Caco-2 (cell line): ENCODE results near the gene LRRC56. TPM values are rescaled to one million over a fixed set of nuclear protein-coding genes. Genes with fewer than 3 reads are reported as not detected.

Experiments used
- BruUV-seq: library from RNA; stranded (reverse); fragments of 400-500 nt; replicated peaks from 2 replicates; lab custom pipeline; 2021; lab: Mats Ljungman, UMichigan
- CTCF ChIA-PET: fragments of 300-600 bp; sonication (Branson Sonifier 250); formaldehyde crosslinking; loops from one replicate; lab custom pipeline; 2022; ENCODE audit warnings: antibody characterized with exemption; lab: Charles Lee
- POLR2A ChIA-PET: fragments of 300-600 bp; sonication (Branson Sonifier 250); formaldehyde crosslinking; loops from one replicate; lab custom pipeline; 2022; ENCODE audit warnings: antibody characterized with exemption; lab: Charles Lee
- DNase-seq, 2 experiments: peaks; one replicate each; pipeline versions ENCODE4 v3.0.0 to v3.0.0-alpha.2; 2020 to 2022
- H3K27me3 ChIP-seq: replicated peaks from 2 replicates; pipeline ENCODE4 v1.6.0; 2011; ENCODE audit warnings: low read length; ENCODE audit not compliant: control insufficient read depth, insufficient read depth
- H3K36me3 ChIP-seq: 2 replicates; pipeline ENCODE4 v1.5.1; 2011; ENCODE audit warnings: low read length; ENCODE audit not compliant: control insufficient read depth, insufficient read depth
- H3K4me1 ChIP-seq: fragments of 250-450 bp; sonication (Bioruptor Pico); 2 replicates; pipeline ENCODE4 v1.5.1; 2020; ENCODE audit warnings: mild to moderate bottlenecking
- H3K4me3 ChIP-seq: 2 replicates; pipeline ENCODE4 v1.5.1; 2011; ENCODE audit warnings: low read depth, mild to moderate bottlenecking, control low read depth, low read length
- H3K9me3 ChIP-seq: fragments of 250-450 bp; sonication (Bioruptor Pico); 2 replicates; pipeline ENCODE4 v1.5.1; 2020; ENCODE audit warnings: mild to moderate bottlenecking, moderate library complexity
- H3K27ac Mint-ChIP-seq: one replicate; pipeline ENCODE4 v1.8.0; 2022; ENCODE audit warnings: mixed read lengths; ENCODE audit not compliant: unreplicated experiment
- H3K27me3 Mint-ChIP-seq: one replicate; pipeline ENCODE4 v1.8.0; 2022; ENCODE audit warnings: mixed read lengths; ENCODE audit not compliant: insufficient read depth, unreplicated experiment
- H3K36me3 Mint-ChIP-seq: one replicate; pipeline ENCODE4 v1.8.0; 2022; ENCODE audit warnings: mild to moderate bottlenecking, mixed read lengths; ENCODE audit not compliant: insufficient read depth, unreplicated experiment
- H3K4me1 Mint-ChIP-seq: one replicate; pipeline ENCODE4 v1.8.0; 2022; ENCODE audit warnings: low read depth, mixed read lengths; ENCODE audit not compliant: unreplicated experiment
- H3K4me3 Mint-ChIP-seq: one replicate; pipeline ENCODE4 v1.8.0; 2022; ENCODE audit warnings: mild to moderate bottlenecking, moderate library complexity, mixed read lengths; ENCODE audit not compliant: unreplicated experiment
- H3K9me3 Mint-ChIP-seq: one replicate; pipeline ENCODE4 v1.8.0; 2022; ENCODE audit warnings: mixed read lengths; ENCODE audit not compliant: unreplicated experiment
- CTCF ChIP-seq, 2 experiments: fragments of 200-600 bp in 1 of 2; IDR thresholded peaks; 1 replicate in 1 of 2; 2 replicates in 1 of 2; pipeline versions ENCODE4 v1.5.1 to v1.8.0; 2011 to 2022; ENCODE audit warnings: antibody characterized with exemption in 1 of 2, control low read depth in 1 of 2, inconsistent platforms in 1 of 2, low read depth in 1 of 2, low read length in 1 of 2, mild to moderate bottlenecking in 1 of 2, moderate library complexity in 1 of 2; ENCODE audit not compliant: insufficient read depth in 1 of 2, severe bottlenecking in 1 of 2, unreplicated experiment in 1 of 2
- intact Hi-C: fragments of 100-400 bp; cut with micrococcal nuclease; formaldehyde crosslinking; loops from one replicate; pipeline ENCODE4 v1.10.0; 2022; ENCODE audit not compliant: unreplicated experiment
- total RNA-seq: library from RNA; stranded (reverse); gene quantifications from 2 replicates; pipeline ENCODE4 v1.2.3, GENCODE V29; 2022

Gene LRRC56
- total RNA-seq, 1 experiment from 2014 or later = 4.4 TPM

GRCh38 chr11:565921-566509 is 28.7 kb downstream of the LRRC56 start:
- Mint-ChIP-seq H3K9me3 (no peaks in the 10 kb centered on the region), H3K36me3 (peaks cover 57% of the 10 kb centered on the region), H3K4me3 (no peak overlapping the region), H3K27me3 (no peaks in the 10 kb centered on the region), H3K4me1 (no peaks in the 10 kb centered on the region), H3K27ac (peak overlapping the region; percentile 45)
- no peaks in the 10 kb centered on the region for H3K9me3 ChIP-seq
- ChIA-PET CTCF (interaction anchor here (0.6 to 1.6 kb wide), 2 partner anchors 10 to 22 kb away, joined by 3 to 5 read pairs (median 3); partner anchors contain the start of gene PHRF1), POLR2A (interaction anchor here (3.1 kb wide), 1 partner anchor 10 kb away, joined by 17 read pairs; the partner anchor contains the start of gene PHRF1)
- H3K4me1 ChIP-seq = peaks cover 57% of the 10 kb centered on the region
- peak; percentile 57 to 72 for DNase-seq
- intact Hi-C loops = loop anchor here (5.0 to 10.0 kb wide), 2 partner anchors 51 to 129 kb away; partner anchors contain the start of genes DEAF1, IRF7 and TMEM80
- H3K36me3 ChIP-seq = peaks cover 9% of the 10 kb centered on the region
- no peaks in the 10 kb centered on the region for H3K27me3 ChIP-seq
- peak in 1 of 2 experiments; percentile 1 for TF ChIP-seq CTCF (IDR thresholded peaks at IDR 0.05; ENCODE audit: insufficient read depth in 1 of 2, low read depth in 1 of 2, low read length in 1 of 2, severe bottlenecking in 1 of 2, unreplicated experiment in 1 of 2)
- H3K4me3 ChIP-seq = no peak overlapping the region
- no TSS peak for BruUV-seq

GRCh38 chr11:567011-567628 is 29.8 kb downstream of the LRRC56 start:
- no peak for DNase-seq
- peak overlapping the region; percentile 74 for H3K4me3 Mint-ChIP-seq
- intact Hi-C loops = loop anchor here (5.0 to 10.0 kb wide), 2 partner anchors 50 to 128 kb away; partner anchors contain the start of genes DEAF1, IRF7 and TMEM80
- no peaks in the 10 kb centered on the region for H3K27me3 Mint-ChIP-seq
- POLR2A ChIA-PET = interaction anchor here (0.7 kb wide), 1 partner anchor 125 kb away, joined by 3 read pairs; no protein-coding TSS in a partner anchor
- Histone ChIP-seq H3K36me3 (peaks cover 7% of the 10 kb centered on the region), H3K9me3 (no peaks in the 10 kb centered on the region), H3K4me1 (peaks cover 60% of the 10 kb centered on the region), H3K27me3 (no peaks in the 10 kb centered on the region), H3K4me3 (peak overlapping the region; percentile 99)
- H3K9me3 Mint-ChIP-seq = no peaks in the 10 kb centered on the region
- TF ChIP-seq CTCF (IDR thresholded peaks at IDR 0.05; ENCODE audit: insufficient read depth in 1 of 2, low read depth in 1 of 2, low read length in 1 of 2, severe bottlenecking in 1 of 2, unreplicated experiment in 1 of 2) = no peak
- no TSS peak for BruUV-seq
- H3K36me3 Mint-ChIP-seq = peaks cover 48% of the 10 kb centered on the region
- peaks cover 6% of the 10 kb centered on the region for H3K4me1 Mint-ChIP-seq
- H3K27ac Mint-ChIP-seq = peak overlapping the region; percentile 45
- CTCF ChIA-PET = no interaction called here

GRCh38 chr11:567629-568292 is 30.4 kb downstream of the LRRC56 start:
- Mint-ChIP-seq H3K4me3 (peak overlapping the region; percentile 74), H3K27me3 (no peaks in the 10 kb centered on the region), H3K9me3 (no peaks in the 10 kb centered on the region), H3K4me1 (peaks cover 6% of the 10 kb centered on the region), H3K27ac (peak overlapping the region; percentile 45), H3K36me3 (peaks cover 45% of the 10 kb centered on the region)
- Histone ChIP-seq H3K27me3 (no peaks in the 10 kb centered on the region), H3K9me3 (no peaks in the 10 kb centered on the region), H3K36me3 (peaks cover 6% of the 10 kb centered on the region; the same call in 1 of the 2 replicates), H3K4me1 (peaks cover 56% of the 10 kb centered on the region), H3K4me3 (peak overlapping the region; percentile 99)
- DNase-seq = no peak
- no peak for TF ChIP-seq CTCF (IDR thresholded peaks at IDR 0.05; ENCODE audit: insufficient read depth in 1 of 2, low read depth in 1 of 2, low read length in 1 of 2, severe bottlenecking in 1 of 2, unreplicated experiment in 1 of 2)
- intact Hi-C loops = loop anchor here (1.0 to 10.0 kb wide), 3 partner anchors 7 to 127 kb away; partner anchors contain the start of genes DEAF1, IRF7, LMNTD2 and RASSF7
- CTCF ChIA-PET = interaction anchor here (0.6 kb wide), 1 partner anchor 270 kb away, joined by 5 read pairs; no protein-coding TSS in a partner anchor
- TSS peak; percentile 46 for BruUV-seq
- POLR2A ChIA-PET = interaction anchor here (0.7 to 1.2 kb wide), 3 partner anchors 10 to 251 kb away, joined by 3 read pairs; partner anchors contain the start of gene PNPLA2
